HG02678 (cell line): ENCODE results near the gene GRIP2.

Experiments
- ATAC-seq: cut with Tn5 transposase; IDR thresholded peaks from one replicate; pipeline ENCODE4 v1.9.1; 2021; ENCODE audit warnings: mild to moderate bottlenecking, moderate library complexity; ENCODE audit not compliant: unreplicated experiment

Gene GRIP2

DNA sequence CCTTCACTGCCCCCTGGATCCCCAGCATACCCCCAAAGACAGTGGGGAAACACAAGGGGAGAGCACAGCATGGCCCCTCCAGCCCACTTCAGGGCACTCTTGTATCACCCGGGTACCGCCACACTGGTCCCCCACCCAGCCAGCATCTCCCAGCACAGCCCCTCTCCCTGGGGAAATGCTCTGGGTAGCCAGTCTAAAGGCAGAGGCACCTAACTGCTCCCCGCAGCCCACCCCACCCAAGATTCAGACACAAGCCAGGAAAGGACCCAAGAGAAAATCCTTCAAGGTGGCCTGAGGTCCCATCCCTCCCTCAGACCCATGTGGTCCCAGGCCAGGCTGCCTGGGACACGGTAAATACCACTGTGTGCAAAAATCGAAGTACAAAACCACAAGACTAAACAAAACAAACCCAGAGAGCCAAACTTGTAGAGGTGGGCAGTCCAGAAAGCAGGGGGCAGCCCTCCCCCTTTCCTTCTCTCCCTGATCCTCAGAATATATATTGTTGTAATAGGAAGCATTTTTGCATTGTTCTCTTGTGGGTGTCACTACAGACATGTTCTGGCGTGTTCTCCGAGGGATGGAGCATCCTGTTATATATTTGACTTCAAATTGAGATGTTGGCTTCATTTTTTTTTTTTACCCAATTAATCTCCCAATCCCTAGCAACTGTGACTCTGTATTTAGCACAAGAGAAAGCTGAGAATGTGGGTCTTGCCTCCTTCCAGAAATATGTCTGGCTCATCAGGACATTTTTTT is 51.7 kb downstream of the GRIP2 start:
- no peak for ATAC-seq

- ATAC-seq: no peak
Measured at GRCh38 chr3:14487821-14488220, 52.3 kb downstream of the GRIP2 start.

DNA sequence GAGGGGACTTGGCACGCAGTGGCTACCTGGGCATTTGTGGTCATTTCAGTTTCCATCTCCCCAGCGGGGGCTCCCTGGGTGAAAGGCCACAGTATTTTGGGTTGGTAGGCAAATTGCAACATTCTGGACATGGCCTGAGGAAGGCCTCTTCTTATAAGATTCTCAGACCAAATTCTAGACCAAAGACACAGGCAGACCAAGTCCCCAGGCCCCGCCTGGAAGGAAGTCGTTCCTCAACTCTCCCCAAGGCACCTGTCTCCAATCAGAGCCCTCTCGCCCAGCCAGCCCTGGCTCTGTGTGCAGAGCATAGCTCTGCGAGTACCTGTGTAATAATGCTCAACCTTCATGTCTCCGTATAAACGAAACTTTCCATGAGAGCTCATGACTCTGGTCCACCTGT is 53.1 kb downstream of the GRIP2 start:
- no peak for ATAC-seq

GRCh38 chr3:14486460-14486859 is 53.7 kb downstream of the GRIP2 start:
- no peak for ATAC-seq

- ATAC-seq: no peak
Measured at GRCh38 chr3:14485981-14486380, 54.2 kb downstream of the GRIP2 start.

GRCh38 chr3:14484741-14485140 is 55.4 kb downstream of the GRIP2 start:
- no peak for ATAC-seq

GRCh38 chr3:14483286-14483685 is 56.9 kb downstream of the GRIP2 start:
- no peak for ATAC-seq

- ATAC-seq: no peak
Measured at GRCh38 chr3:14482271-14482721, 57.8 kb downstream of the GRIP2 start.

- no peak for ATAC-seq
Measured at GRCh38 chr3:14481646-14482036, 58.5 kb downstream of the GRIP2 start.

DNA sequence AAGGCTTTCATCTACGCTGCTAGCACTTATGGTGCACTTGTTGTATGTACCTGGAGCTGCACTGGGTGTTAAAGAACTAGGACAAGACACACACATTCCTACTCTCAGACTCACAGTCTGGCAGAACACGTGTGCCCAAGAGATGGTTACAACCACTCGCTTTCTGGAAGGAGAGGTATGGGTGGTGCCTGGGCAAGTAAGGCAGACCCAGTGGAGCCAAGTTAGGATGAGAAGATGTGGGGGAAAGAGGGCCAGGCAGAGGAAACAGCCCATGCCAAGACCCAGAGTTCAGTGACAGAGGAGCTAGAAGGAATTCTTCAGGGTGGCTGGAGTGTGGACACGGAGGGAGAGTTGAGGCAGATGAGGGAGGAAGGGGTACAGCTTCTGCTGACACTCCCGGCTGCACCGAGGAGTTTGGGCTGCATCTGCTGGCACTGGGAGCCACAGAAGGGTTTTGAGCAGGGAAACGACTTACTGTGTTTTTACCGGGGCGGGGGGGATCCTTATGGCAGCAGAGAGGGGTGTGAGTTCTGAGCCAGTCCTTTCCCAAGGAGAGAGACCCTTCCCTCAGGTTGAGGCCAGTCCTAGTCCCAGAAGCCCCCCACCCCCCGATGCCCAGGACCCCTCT is 59.0 kb downstream of the GRIP2 start:
- ATAC-seq: no peak

DNA sequence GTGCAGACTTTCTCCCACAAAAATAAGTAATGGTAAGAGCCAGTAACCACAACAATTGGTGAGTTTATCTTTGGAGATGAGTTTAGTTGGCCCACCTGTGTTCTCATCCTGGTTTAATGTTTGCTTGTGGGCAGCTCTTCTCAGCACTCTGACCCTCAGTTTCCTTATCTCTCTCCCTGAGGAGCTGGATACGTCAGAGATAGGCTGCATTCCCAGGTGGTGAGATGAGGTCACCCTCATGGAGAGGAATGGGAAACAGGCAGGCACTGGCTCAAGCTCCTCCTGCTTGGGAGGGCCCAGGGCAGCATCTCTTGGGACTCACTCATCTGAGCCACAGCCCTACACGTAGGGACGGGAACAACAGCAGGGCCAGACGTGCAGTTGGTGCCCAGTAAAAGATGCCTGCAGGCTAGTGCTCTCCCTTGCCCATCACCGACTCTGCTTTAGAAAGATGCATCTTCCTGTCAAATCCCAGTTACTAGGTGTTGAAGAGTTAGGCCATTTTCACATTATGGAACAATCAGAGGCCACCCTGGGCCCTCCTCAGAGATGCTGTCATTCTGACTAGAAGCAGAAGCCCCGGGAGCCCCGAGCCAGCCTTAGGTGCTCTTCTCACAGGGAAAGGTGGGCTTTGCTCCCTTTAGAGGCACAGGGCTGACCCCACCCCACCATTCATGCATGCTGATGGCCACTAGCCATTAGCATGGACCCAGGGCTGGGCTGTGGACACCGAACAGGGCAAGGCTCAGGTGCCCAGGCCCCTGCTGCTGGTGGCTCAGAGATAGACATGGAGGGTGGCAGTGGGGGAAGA is 59.7 kb downstream of the GRIP2 start:
- ATAC-seq: no peak

GRCh38 chr3:14479591-14479990 is 60.6 kb downstream of the GRIP2 start:
- no peak for ATAC-seq

DNA sequence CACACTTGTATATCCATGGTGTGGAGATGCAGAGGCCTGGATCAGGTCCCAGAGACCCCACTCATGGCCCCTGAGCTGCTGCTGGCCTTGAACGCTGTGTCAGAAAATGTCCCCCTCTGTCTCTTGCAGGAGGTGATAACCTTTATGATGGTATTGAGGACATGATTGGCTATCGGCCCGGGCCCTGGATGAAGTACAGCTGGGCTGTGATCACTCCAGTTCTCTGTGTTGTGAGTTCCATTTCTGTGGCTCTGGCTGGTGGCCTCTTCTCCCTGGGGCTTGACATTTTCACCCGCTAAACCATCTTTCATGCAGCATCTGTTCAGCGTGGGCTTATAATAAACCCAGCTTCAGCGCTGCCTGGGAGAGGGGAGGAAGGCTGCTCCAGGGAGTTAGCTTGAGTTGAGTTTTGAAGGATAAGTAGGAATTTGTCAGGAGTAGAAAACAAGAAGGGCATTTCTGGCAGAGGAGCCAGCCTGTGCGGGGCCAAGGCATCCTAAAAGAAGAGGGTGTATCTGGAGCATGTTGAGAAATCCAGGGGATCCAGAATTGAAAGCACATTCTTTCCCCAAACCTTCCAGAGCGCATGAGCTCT is 61.1 kb downstream of the GRIP2 start:
- no peak for ATAC-seq

DNA sequence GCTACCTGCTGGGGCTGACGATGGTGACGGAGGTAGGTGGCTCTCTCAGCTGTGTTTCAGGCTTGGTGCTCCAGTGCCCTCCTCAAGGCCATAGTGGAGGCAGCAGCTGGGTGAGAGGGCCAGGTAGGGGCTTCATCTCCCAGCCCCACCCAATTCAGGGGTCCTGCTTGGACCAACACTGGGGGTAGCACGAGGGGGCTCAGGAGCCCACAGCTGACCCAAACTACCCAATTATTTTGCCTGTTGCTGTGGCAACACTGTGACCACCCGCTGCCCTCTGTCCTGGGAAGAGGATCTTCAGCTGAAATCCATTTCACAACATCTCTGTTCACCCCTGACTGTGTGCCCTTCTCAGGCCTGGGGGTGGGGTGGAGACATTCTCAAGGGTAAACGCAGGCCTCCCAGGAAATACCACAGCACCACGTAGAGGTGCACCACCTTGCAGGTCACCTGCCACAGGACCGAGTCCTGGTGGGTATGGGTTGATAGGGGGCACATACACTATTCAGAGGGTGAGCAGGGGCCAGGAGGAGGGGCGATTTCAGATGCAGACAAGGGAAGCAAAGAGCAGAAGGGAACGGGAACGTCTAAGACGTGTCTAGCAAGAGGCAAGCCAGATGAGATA is 62.7 kb downstream of the GRIP2 start:
- no peak for ATAC-seq

- ATAC-seq: no peak
Measured at GRCh38 chr3:14476583-14477265, 63.4 kb downstream of the GRIP2 start.

GRCh38 chr3:14475621-14476020 is 64.5 kb downstream of the GRIP2 start:
- ATAC-seq: no peak

GRCh38 chr3:14474363-14475081 is 65.6 kb downstream of the GRIP2 start:
- no peak for ATAC-seq

- ATAC-seq: no peak
Measured at GRCh38 chr3:14473411-14473891, 66.7 kb downstream of the GRIP2 start.
